AG04450 (cell line): ENCODE results near the gene FEN1. TPM values are rescaled to one million over a fixed set of nuclear protein-coding genes. Genes with fewer than 3 reads are reported as not detected.

Source experiments
- CTCF ChIA-PET: fragments of 300-600, 350-600 bp; formaldehyde crosslinking; extraction: SDS; loops from one replicate; lab custom pipeline; 2022; ENCODE audit warnings: antibody characterized with exemption, inconsistent platforms; lab: Charles Lee
- POLR2A ChIA-PET: fragments of 350-600 bp; formaldehyde crosslinking; extraction: SDS; loops from one replicate; lab custom pipeline; 2021; ENCODE audit warnings: antibody characterized with exemption, inconsistent platforms; lab: Yijun Ruan, JAX
- DNase-seq: peaks from one replicate; pipeline ENCODE4 v3.0.0-alpha.2; 2011; ENCODE audit warnings: low read depth, low spot score
- H3K27ac ChIP-seq: one replicate; pipeline ENCODE4 v1.5.1; 2012; ENCODE audit warnings: low read depth, low read length, control low read depth
- H3K27me3 ChIP-seq: one replicate; pipeline ENCODE4 v1.6.0; 2012; ENCODE audit warnings: low read length; ENCODE audit not compliant: control insufficient read depth, insufficient read depth
- H3K4me3 ChIP-seq: 2 replicates; pipeline ENCODE4 v1.5.1; 2011; ENCODE audit warnings: mild to moderate bottlenecking, low read depth, low read length, control low read depth
- H3K9me3 ChIP-seq: 2 replicates; pipeline ENCODE4 v1.5.1; 2012; ENCODE audit warnings: low read length; ENCODE audit not compliant: control insufficient read depth, insufficient read depth
- polyA plus RNA-seq: library from polyadenylated mRNA; depleted of rRNA; stranded (reverse); fragments of >200 nt; gene quantifications from 2 replicates; pipeline ENCODE4 v1.2.3, GENCODE V29; 2011
- TF ChIP-seq, protein P1 (sequence below): IDR thresholded peaks from 2 replicates; pipeline ENCODE4 v1.5.1; 2011; ENCODE audit warnings: low read depth, low read length, control low read depth, inconsistent platforms

The FEN1 gene
- polyA plus RNA-seq, 1 experiment, result 7.1 TPM

GRCh38 chr11:61826930-61827570 lies 34.3 kb downstream of the FEN1 start:
- H3K27ac ChIP-seq, result peak overlapping the region; percentile 65
- TF ChIP-seq, protein P1, sequence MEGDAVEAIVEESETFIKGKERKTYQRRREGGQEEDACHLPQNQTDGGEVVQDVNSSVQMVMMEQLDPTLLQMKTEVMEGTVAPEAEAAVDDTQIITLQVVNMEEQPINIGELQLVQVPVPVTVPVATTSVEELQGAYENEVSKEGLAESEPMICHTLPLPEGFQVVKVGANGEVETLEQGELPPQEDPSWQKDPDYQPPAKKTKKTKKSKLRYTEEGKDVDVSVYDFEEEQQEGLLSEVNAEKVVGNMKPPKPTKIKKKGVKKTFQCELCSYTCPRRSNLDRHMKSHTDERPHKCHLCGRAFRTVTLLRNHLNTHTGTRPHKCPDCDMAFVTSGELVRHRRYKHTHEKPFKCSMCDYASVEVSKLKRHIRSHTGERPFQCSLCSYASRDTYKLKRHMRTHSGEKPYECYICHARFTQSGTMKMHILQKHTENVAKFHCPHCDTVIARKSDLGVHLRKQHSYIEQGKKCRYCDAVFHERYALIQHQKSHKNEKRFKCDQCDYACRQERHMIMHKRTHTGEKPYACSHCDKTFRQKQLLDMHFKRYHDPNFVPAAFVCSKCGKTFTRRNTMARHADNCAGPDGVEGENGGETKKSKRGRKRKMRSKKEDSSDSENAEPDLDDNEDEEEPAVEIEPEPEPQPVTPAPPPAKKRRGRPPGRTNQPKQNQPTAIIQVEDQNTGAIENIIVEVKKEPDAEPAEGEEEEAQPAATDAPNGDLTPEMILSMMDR, result no peak
- H3K9me3 ChIP-seq, result no peaks in the 10 kb centered on the region
- DNase-seq, result no peak
- H3K27me3 ChIP-seq, result no peaks in the 10 kb centered on the region
- POLR2A ChIA-PET, result interaction anchor here (1.5 kb wide), 1 partner anchor 30 kb away, joined by 13 read pairs; no protein-coding TSS in a partner anchor
- peak overlapping the region; percentile 87 for H3K4me3 ChIP-seq
- CTCF ChIA-PET, result no interaction called here

DNA sequence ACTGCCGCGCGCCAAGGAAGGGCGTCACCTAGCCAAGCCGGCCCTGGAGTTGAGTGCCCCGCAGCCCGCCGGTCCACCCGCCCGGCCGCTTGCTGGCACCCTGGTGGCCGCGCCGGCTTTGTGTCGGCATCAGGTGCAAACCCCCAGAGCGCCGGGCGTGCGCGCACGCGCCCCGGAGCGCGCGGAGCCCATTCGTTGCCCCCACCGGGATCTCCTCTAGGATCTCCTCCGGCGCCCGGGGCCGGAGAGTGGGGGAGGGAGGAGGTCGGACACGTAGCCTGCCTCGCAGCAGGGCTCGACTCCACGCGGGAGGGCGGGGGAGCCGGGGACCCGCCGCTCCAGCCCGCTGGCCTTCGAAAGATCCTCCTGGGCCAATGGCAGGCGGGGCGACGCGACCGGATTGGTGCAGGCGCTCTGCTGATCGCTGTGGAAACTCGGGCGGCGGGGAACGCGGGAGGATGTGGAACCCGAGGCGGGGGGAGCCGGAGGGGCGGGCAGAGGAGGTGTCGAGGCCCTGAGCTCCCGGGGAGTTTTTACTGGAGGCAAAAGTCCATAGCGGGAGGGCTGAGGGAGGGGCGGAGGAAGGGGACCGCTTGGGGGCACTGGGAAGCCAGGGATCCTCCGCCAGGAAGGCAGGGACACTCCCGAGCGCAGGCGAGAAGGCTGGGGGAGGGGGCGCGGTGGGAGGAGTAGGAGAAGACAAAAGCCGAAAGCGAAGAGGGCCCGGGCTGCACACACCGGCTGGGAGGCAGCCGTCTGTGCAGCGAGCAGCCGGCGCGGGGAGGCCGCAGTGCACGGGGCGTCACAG lies 35.1 kb downstream of the FEN1 start, which contains the start of gene FADS2:
Gene FADS2 (plus strand): TSS at position 730 of the 808 bp plus-strand sequence. CDS start 91 bp downstream, outside the sequence.
- H3K27ac ChIP-seq, result peak within 1 kb of the TSS; percentile 65
- ChIA-PET POLR2A (interaction anchor here (0.5 to 2.7 kb wide), 9 partner anchors 12 to 861 kb away, joined by 3 to 29 read pairs (median 4); partner anchors contain the start of genes FADS1, FEN1, LRRN4CL and TUT1), CTCF (interaction anchor here (1.0 to 1.8 kb wide), 3 partner anchors 13 to 30 kb away, joined by 3 to 11 read pairs (median 4); no protein-coding TSS in a partner anchor)
- H3K9me3 ChIP-seq, result no peaks in the 10 kb centered on the region
- H3K4me3 ChIP-seq, result peak within 1 kb of the TSS; percentile 87
- DNase-seq, result peak; percentile 80
- TF ChIP-seq, protein P1, result 0 out of 2 replicates have a peak, but pooled peaks have one; percentile 3
- H3K27me3 ChIP-seq, result no peaks in the 10 kb centered on the region

GRCh38 chr11:61828379-61828628 lies 35.6 kb downstream of the FEN1 start:
- no peak for DNase-seq
- peak overlapping the region; percentile 47 for H3K27ac ChIP-seq
- CTCF ChIA-PET, result interaction anchor here (1.0 to 1.8 kb wide), 5 partner anchors 8 to 141 kb away, joined by 3 to 11 read pairs (median 4); no protein-coding TSS in a partner anchor
- peak overlapping the region; percentile 87 for H3K4me3 ChIP-seq
- H3K9me3 ChIP-seq, result no peaks in the 10 kb centered on the region
- no peaks in the 10 kb centered on the region for H3K27me3 ChIP-seq
- POLR2A ChIA-PET, result interaction anchor here (0.5 to 2.7 kb wide), 4 partner anchors 12 to 60 kb away, joined by 4 to 29 read pairs (median 8); partner anchors contain the start of gene FADS1
- TF ChIP-seq, protein P1, result no peak

DNA sequence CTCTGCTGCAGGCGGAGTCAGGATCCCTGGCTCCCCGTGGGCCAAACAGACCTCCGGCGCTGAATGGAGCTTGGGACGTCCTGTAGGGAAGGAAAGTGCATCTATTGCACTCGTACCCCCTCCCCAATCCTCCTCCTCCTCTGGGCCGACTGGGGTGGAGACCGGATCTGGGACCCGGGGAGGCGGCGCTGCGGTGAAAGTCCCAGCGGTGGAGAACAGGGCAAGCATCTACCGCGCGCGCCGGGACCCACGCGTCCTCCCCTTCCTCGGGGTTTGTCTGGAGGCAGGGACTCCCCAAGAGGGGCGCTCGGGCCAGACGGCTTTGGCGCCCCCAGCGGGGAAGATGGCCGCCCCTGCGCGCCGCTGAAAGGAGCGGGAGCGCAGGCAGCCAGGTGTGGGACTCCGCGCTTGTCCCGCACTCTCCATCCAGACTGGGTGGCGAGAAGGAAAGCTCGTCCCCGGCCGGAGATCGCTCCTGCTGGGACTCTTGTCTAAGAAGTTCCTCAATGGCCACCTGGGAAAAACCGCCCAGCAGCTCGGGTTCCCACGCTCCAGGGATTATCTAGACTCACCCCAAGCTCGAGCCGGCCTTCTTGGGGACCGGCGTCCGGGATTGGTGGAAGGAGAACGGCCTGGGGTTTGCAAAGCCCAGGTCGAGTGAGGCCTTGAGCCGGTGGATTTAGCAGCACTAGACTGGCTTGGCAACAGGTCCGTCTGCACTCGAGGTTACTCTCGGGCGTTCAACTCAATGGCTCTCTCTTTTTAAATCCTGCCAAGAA lies 36.1 kb downstream of the FEN1 start:
- no peak for DNase-seq
- Histone ChIP-seq H3K9me3 (no peaks in the 10 kb centered on the region), H3K27ac (peak overlapping the region; percentile 47), H3K4me3 (peak overlapping the region; percentile 87), H3K27me3 (no peaks in the 10 kb centered on the region)
- TF ChIP-seq, protein P1, result peak; percentile 62
- ChIA-PET POLR2A (interaction anchor here (2.7 kb wide), 1 partner anchor 13 kb away, joined by 29 read pairs; the partner anchor contains the start of gene FADS1), CTCF (interaction anchor here (1.0 to 1.8 kb wide), 7 partner anchors 9 to 140 kb away, joined by 3 to 11 read pairs (median 5); no protein-coding TSS in a partner anchor)
